HAP-1 (cell line): ENCODE data around the gene ZNF608.
A peak's percentile ranks its signal among the peaks of the same experiment; 100 is the strongest.

Source experiments
- DNase-seq, 2 experiments: peaks; one replicate each; pipeline ENCODE4 v3.0.0-alpha.2; 2016 to 2020; ENCODE audit warnings: low spot score in 2 of 2
- H3K27me3 ChIP-seq: fragments of 250-450 bp; sonication (Bioruptor Pico); 2 replicates; pipeline ENCODE4 v1.5.1; 2020; ENCODE audit warnings: low read depth, mild to moderate bottlenecking, moderate library complexity
- H3K36me3 ChIP-seq: fragments of 250-450 bp; sonication (Bioruptor Pico); replicated peaks from 2 replicates; pipeline ENCODE4 v1.5.1; 2020; ENCODE audit warnings: mild to moderate bottlenecking
- H3K4me1 ChIP-seq: fragments of 250-450 bp; sonication (Bioruptor Pico); 2 replicates; pipeline ENCODE4 v1.5.1; 2020; ENCODE audit warnings: mild to moderate bottlenecking
- H3K4me3 ChIP-seq: fragments of 250-450 bp; sonication (Bioruptor Pico); 2 replicates; pipeline ENCODE4 v1.5.1; 2020; ENCODE audit warnings: mild to moderate bottlenecking, moderate library complexity
- H3K9me3 ChIP-seq: fragments of 250-450 bp; sonication (Bioruptor Pico); 2 replicates; pipeline ENCODE4 v1.5.1; 2020; ENCODE audit warnings: mild to moderate bottlenecking, moderate library complexity
- in situ Hi-C: fragments of 300-500 bp; cut with MboI; formaldehyde crosslinking; loops from 3 replicates; pipeline ENCODE4 v1.14.3; 2020; ENCODE audit warnings: low sequenced_read_pairs, inconsistent platforms, mixed read lengths

ZNF608 gene

DNA sequence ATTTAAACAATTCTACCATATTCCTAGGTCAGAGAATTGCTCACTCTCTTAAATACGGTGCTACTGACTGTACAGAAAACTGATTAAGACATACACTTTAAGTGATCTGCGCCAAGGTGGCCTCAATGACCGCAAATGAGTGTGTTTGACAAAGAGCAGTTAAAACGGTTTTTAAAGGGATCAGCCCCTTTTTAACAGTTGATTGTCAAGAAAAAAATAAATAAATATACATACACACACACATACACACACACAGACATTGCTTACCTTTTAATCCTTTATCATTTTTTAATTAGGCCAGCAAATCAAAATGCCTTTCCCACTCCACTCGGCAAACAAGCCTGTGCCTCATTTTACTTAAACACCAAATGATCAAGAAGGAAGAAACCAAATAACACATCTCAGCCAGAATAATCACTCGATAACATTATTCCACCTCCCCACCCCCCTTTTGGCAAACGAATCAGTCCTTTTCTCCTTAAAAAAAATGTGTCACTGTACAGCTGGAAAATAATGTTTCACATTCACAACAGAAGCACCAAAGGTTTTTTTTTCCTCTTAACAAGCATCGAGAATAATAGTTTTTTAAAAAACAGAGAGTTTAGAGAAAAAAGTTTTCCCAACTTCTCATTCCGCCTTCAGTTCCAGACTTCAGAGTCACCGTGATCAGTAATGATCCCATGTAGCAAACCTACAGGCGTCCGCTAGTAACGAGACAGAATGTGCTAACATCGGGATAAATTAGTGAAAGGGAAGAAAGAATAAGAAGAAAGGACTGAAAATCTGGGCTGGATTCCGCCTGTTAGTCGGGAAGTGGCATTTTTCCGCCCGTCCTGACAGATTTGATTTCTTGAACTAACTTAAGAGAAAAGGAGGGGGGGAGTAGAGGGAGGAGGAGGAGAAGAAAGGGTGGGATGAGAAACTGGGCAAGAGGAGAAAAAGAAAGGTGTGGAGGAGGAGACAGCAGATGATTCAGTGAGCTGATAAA, at the start of gene ZNF608:
Gene ZNF608, minus strand, starts transcription at position 712 of the 988 bp plus-strand sequence. CDS start 1,650 bp downstream, outside the sequence.
- Histone ChIP-seq H3K36me3 (no peaks in the 10 kb centered on the region), H3K4me1 (peaks cover 35% of the 10 kb centered on the region), H3K27me3 (no peaks in the 10 kb centered on the region), H3K4me3 (peak within 1 kb of the TSS; percentile 37), H3K9me3 (no peaks in the 10 kb centered on the region)
- in situ Hi-C loops = no loop called here
- peak; percentile 73 to 88 for DNase-seq

DNA sequence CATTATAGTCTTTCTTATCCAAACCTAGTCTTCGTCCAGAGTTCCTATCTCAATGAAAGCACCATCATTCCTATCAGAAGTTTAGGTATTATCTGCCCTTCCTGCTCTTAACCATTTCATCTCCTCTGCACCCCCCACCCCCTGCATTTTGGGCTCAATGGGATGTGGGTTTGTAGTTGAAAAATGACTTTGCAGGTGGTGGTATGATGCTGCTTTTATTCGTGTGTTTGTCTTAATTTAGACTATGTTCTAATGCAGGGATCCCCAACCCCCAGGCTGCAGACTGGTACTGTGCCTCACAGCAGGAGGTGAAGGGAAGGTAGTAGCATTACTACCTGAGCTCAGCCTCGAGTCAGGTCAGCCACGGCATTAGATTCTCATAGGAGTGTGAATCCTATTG, 49.4 kb upstream of the ZNF608 start:
- Histone ChIP-seq H3K9me3 (no peaks in the 10 kb centered on the region), H3K4me1 (peaks cover 12% of the 10 kb centered on the region), H3K27me3 (no peaks in the 10 kb centered on the region), H3K36me3 (no peaks in the 10 kb centered on the region), H3K4me3 (no peak overlapping the region)
- in situ Hi-C loops = no loop called here
- DNase-seq = no peak

DNA sequence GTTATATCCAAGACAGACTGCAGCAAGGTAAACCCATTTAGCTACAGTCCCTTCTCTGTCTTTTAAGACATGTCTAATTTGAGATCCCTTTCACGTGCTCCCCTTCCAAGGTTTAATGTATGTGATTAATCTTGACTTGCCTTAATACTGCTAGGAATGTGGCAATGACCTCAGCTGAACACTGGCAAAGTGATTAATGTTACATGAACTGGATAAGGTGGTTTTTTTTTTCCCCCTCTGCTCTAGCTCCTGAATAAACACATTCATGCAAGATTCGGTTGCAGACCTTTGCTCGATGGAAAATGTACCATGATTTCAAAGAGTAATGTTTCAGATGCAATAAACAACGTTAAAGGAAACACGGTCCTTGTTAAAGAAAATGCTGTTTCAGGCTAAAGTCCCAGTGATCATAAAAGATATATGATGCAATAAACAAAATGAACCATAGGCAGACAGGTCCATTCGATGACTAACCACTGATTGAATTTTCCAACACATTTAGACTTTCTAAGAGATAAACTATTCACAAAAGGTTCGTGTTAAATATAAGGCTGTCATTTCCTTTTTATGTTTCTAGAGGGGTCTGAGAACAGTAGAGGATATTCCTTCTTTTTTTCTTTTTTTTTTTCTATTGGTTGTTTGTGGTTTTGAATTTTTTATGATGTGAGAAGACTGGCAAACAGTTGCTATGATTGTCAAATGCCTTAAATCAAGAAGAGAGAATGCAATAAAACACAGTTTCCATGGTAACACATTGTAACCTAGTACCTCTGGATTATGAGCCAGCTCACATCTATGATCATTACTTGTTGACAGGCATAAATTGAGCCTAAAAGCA, 44.7 kb upstream of the ZNF608 start:
- H3K4me1 ChIP-seq = peaks cover 17% of the 10 kb centered on the region
- H3K9me3 ChIP-seq = no peaks in the 10 kb centered on the region
- in situ Hi-C loops = no loop called here
- no peak overlapping the region for H3K4me3 ChIP-seq
- no peaks in the 10 kb centered on the region for H3K27me3 ChIP-seq
- H3K36me3 ChIP-seq = no peaks in the 10 kb centered on the region
- peak; percentile 31 to 79 for DNase-seq

DNA sequence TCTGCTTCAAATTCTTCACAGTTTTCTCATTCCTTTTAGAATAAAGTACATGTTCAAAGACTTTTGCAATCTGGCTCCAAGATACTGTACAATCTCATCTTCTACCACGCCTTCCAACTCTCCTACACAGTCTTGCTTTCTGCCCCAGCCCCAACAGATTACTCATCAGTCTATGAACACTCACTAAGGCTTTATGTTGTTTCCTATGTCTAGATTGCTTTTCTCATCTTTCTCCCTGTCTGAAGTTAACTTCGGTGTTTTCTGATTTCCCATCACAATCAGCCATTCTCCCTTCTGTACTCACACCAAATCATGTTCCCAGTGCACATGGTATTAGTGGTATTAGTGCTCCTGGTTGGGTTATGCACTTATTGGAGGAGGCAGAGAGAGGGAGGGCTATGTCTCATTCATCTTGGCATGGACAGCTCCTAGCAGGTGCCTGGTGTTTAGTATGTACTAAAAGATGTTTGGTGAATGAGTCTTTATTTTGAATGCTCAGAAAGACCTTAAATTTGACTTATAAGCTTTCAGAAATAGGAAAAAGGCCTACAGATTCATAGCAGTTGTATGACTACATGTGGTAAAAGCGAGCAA, 44.0 kb upstream of the ZNF608 start:
- no peaks in the 10 kb centered on the region for H3K9me3 ChIP-seq
- no peak overlapping the region for H3K4me3 ChIP-seq
- no peaks in the 10 kb centered on the region for H3K36me3 ChIP-seq
- in situ Hi-C loops = no loop called here
- no peaks in the 10 kb centered on the region for H3K27me3 ChIP-seq
- H3K4me1 ChIP-seq = peaks cover 17% of the 10 kb centered on the region
- DNase-seq = no peak

DNA sequence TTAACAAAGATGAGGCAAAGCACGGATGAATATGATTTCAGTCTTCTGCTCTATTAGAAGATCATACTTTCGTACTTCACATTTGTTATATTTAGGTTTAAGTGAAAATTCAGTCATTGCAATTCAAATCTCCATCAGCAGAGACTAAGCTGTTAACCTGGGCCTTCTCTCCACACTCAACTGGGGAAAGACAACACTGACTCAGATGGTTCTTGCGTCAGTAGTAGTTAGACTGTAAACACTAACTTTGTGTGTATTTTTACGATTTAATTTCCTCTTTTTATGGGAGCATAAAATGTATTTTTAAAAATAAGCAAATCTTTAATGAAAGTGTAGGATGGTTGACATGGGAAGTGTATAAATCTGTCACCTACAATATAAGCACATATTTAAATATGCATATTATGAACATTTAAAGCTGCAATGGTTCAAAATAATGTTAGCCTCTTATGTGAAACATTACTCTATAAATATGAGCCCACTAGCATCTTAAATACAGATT, 42.7 kb upstream of the ZNF608 start:
- in situ Hi-C loops = no loop called here
- peaks cover 17% of the 10 kb centered on the region for H3K4me1 ChIP-seq
- no peak overlapping the region for H3K4me3 ChIP-seq
- no peaks in the 10 kb centered on the region for H3K36me3 ChIP-seq
- no peak for DNase-seq
- H3K9me3 ChIP-seq = no peaks in the 10 kb centered on the region
- H3K27me3 ChIP-seq = no peaks in the 10 kb centered on the region

GRCh38 chr5:124783794-124784193, 37.4 kb upstream of the ZNF608 start:
- DNase-seq = no peak
- in situ Hi-C loops = no loop called here
- Histone ChIP-seq H3K9me3 (no peaks in the 10 kb centered on the region), H3K4me1 (no peaks in the 10 kb centered on the region), H3K36me3 (no peaks in the 10 kb centered on the region; the same call in 1 of the 2 replicates), H3K4me3 (no peak overlapping the region), H3K27me3 (no peaks in the 10 kb centered on the region)

GRCh38 chr5:124783285-124783684, 36.8 kb upstream of the ZNF608 start:
- Histone ChIP-seq H3K27me3 (no peaks in the 10 kb centered on the region), H3K4me3 (no peak overlapping the region), H3K36me3 (no peaks in the 10 kb centered on the region; the same call in 1 of the 2 replicates), H3K9me3 (no peaks in the 10 kb centered on the region), H3K4me1 (no peaks in the 10 kb centered on the region)
- in situ Hi-C loops = no loop called here
- DNase-seq = no peak

- in situ Hi-C loops = no loop called here
- H3K4me3 ChIP-seq = no peak overlapping the region
- no peaks in the 10 kb centered on the region for H3K9me3 ChIP-seq
- no peaks in the 10 kb centered on the region for H3K4me1 ChIP-seq
- DNase-seq = no peak
- no peaks in the 10 kb centered on the region; the same call in 1 of the 2 replicates for H3K36me3 ChIP-seq
- H3K27me3 ChIP-seq = no peaks in the 10 kb centered on the region
Observed at GRCh38 chr5:124782262-124782661, 35.8 kb upstream of the ZNF608 start.

DNA sequence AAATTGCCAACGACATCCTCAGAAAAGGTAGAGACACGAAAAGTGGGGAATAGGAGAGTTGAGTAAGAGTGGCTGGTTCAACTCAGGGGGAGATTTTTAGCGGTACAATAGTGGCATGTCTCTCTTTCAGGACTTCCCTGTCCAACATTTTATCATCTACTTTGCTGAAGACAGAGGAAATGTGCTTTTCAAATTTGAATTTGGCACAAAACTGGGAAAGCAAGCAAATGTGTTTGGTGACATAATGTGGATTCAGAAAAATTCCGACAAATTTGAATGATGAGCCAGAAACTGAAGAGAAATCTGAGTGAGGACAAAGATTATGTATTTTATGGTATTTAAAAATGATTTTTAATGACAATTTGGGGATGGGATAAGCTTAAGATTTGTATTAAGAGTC, 33.6 kb upstream of the ZNF608 start:
- no peaks in the 10 kb centered on the region for H3K27me3 ChIP-seq
- H3K4me1 ChIP-seq = no peaks in the 10 kb centered on the region
- no peaks in the 10 kb centered on the region for H3K9me3 ChIP-seq
- in situ Hi-C loops = no loop called here
- H3K36me3 ChIP-seq = no peaks in the 10 kb centered on the region; the same call in 1 of the 2 replicates
- H3K4me3 ChIP-seq = no peak overlapping the region
- no peak for DNase-seq

DNA sequence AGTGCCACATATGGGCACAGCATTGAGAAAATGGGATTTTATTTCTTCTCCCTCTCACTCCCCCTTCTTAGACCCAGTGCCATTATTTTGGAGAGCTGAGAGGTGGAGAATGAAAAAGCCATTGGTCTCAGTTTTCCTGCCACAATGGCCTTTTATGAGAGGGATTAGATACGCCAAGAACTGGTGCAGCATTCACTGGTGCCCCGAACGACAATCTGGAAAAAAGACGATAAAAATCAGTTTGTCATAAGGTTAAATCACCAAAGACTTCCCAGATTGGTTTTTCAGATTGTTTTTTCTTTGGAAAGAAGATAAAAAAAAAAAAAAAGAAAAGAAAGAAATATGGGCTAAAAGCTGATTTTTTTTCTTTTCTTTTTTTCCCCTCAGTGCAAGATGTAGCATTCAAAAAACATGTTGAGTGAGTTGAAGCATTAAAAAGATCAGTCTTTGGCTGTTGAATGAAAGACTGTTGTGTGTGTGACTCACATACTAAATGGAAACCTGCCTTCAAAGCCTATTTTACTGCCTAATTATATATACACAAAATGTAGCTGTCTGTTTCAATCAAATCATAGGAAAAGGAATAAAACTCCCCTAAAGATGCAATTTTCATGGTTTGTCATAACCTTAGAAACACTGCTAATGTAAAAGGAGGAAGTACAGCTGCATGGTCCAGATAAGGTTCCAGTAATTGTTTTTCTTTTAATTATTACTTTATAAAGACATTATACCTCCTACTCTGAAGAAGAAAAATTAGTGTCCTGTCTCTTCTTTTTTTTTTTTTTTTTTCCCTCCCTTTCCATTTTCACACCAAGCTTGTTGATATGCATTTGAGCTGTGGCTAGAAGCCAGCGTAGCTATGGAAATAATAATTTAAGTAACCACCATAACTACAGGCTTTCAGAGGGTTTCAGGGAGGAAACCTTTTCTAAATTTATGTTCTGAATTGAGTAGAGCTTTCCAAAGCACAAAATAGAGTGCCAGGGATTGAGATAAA, 27.2 kb upstream of the ZNF608 start:
- no peaks in the 10 kb centered on the region for H3K36me3 ChIP-seq
- H3K4me3 ChIP-seq = no peak overlapping the region
- peak; percentile 52 to 86 for DNase-seq
- in situ Hi-C loops = no loop called here
- no peaks in the 10 kb centered on the region for H3K27me3 ChIP-seq
- peaks cover 32% of the 10 kb centered on the region for H3K4me1 ChIP-seq
- H3K9me3 ChIP-seq = no peaks in the 10 kb centered on the region

DNA sequence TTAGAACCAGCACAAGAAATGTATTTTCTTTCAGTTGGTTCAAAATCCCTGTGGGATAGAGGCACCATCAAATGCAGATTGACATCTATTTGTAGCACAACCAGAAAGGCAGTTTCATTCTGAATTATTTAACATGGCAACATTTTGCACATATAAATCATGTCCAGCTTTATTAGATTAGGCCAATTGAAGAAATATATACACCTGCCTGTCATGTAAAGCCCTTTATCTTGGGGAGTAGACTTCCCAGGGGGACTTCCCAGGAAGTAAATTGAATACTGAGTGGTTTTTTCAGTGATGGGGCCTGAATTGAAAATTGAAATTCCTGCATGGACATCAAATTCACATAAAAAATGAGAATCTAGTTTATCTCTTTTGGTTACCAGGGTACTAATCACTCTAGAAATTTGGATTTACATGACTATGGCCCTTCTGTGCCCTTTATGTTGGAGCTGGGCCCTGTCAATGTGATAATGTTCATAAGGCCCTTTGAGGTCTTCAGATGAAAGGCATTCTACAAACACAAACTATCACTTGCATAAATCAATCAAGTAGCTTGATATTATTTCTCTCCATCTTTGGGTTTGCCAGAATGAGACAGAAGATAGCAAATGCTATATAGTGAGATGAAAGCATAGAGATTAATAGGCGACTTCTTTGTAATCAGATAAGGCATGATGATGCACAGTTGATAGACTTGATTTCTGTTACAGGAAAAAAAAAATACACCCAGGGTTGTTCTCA, 26.2 kb upstream of the ZNF608 start:
- in situ Hi-C loops = no loop called here
- Histone ChIP-seq H3K27me3 (no peaks in the 10 kb centered on the region), H3K4me3 (no peak overlapping the region)

GRCh38 chr5:124771761-124772160, 25.3 kb upstream of the ZNF608 start:
- Histone ChIP-seq H3K9me3 (no peaks in the 10 kb centered on the region), H3K4me1 (peaks cover 32% of the 10 kb centered on the region), H3K4me3 (no peak overlapping the region), H3K36me3 (no peaks in the 10 kb centered on the region), H3K27me3 (no peaks in the 10 kb centered on the region)
- in situ Hi-C loops = no loop called here
- DNase-seq = peak in 1 of 2 experiments; percentile 68

More for the DNA sequence above, 26.2 kb upstream of the ZNF608 start:
- H3K36me3 ChIP-seq = no peaks in the 10 kb centered on the region
- H3K4me1 ChIP-seq = peaks cover 32% of the 10 kb centered on the region
- peak; percentile 23 to 56 for DNase-seq
- no peaks in the 10 kb centered on the region for H3K9me3 ChIP-seq
